ENCODE data around the gene CNTFR.

Gene CNTFR

DNA sequence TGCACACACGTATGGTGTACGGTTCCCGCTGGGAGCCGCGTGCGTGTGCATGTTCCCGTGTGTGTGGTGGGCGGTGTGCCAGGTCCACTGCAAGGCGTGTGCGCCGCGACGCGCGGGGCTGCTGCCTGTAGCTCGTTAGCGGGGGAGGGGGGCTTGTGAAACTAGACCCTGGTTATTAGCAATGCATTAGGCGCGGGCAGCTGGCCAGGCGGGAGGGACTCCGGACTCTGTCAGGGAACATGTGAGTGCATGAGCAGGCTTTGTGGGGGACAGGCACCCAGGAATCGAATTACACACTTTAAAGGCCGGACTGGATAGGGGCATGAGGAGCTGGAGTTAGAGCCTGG, 34.5 kb downstream of the CNTFR start:
- TF ChIP-seq SPI1 (IDR thresholded peaks at IDR 0.05; ENCODE audit: borderline replicate concordance, low read depth) (no peak), GABPA (IDR thresholded peaks at IDR 0.05; ENCODE audit: low read depth) (no peak), POLR2AphosphoS5 (IDR thresholded peaks at IDR 0.05; ENCODE audit: low read depth) (no peak)
- TF ChIP-seq, protein P1, sequence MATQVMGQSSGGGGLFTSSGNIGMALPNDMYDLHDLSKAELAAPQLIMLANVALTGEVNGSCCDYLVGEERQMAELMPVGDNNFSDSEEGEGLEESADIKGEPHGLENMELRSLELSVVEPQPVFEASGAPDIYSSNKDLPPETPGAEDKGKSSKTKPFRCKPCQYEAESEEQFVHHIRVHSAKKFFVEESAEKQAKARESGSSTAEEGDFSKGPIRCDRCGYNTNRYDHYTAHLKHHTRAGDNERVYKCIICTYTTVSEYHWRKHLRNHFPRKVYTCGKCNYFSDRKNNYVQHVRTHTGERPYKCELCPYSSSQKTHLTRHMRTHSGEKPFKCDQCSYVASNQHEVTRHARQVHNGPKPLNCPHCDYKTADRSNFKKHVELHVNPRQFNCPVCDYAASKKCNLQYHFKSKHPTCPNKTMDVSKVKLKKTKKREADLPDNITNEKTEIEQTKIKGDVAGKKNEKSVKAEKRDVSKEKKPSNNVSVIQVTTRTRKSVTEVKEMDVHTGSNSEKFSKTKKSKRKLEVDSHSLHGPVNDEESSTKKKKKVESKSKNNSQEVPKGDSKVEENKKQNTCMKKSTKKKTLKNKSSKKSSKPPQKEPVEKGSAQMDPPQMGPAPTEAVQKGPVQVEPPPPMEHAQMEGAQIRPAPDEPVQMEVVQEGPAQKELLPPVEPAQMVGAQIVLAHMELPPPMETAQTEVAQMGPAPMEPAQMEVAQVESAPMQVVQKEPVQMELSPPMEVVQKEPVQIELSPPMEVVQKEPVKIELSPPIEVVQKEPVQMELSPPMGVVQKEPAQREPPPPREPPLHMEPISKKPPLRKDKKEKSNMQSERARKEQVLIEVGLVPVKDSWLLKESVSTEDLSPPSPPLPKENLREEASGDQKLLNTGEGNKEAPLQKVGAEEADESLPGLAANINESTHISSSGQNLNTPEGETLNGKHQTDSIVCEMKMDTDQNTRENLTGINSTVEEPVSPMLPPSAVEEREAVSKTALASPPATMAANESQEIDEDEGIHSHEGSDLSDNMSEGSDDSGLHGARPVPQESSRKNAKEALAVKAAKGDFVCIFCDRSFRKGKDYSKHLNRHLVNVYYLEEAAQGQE (IDR thresholded peaks at IDR 0.05; ENCODE audit: insufficient replicate concordance, low read depth): no peak
- TF ChIP-seq, protein P2, sequence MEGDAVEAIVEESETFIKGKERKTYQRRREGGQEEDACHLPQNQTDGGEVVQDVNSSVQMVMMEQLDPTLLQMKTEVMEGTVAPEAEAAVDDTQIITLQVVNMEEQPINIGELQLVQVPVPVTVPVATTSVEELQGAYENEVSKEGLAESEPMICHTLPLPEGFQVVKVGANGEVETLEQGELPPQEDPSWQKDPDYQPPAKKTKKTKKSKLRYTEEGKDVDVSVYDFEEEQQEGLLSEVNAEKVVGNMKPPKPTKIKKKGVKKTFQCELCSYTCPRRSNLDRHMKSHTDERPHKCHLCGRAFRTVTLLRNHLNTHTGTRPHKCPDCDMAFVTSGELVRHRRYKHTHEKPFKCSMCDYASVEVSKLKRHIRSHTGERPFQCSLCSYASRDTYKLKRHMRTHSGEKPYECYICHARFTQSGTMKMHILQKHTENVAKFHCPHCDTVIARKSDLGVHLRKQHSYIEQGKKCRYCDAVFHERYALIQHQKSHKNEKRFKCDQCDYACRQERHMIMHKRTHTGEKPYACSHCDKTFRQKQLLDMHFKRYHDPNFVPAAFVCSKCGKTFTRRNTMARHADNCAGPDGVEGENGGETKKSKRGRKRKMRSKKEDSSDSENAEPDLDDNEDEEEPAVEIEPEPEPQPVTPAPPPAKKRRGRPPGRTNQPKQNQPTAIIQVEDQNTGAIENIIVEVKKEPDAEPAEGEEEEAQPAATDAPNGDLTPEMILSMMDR (IDR thresholded peaks at IDR 0.05; ENCODE audit: insufficient read depth, low read length): no peak
- Histone ChIP-seq H3K27me3 (ENCODE audit: insufficient read depth, poor library complexity, severe bottlenecking) (peaks cover 21% of the 10 kb centered on the region), H3K27ac (replicated peaks) (no peak overlapping the region), H3K4me3 (replicated peaks; ENCODE audit: insufficient read depth, low read length) (no peak overlapping the region)
- no peak for DNase-seq (ENCODE audit: low read depth in 1 of 2, low spot score in 1 of 2)

DNA sequence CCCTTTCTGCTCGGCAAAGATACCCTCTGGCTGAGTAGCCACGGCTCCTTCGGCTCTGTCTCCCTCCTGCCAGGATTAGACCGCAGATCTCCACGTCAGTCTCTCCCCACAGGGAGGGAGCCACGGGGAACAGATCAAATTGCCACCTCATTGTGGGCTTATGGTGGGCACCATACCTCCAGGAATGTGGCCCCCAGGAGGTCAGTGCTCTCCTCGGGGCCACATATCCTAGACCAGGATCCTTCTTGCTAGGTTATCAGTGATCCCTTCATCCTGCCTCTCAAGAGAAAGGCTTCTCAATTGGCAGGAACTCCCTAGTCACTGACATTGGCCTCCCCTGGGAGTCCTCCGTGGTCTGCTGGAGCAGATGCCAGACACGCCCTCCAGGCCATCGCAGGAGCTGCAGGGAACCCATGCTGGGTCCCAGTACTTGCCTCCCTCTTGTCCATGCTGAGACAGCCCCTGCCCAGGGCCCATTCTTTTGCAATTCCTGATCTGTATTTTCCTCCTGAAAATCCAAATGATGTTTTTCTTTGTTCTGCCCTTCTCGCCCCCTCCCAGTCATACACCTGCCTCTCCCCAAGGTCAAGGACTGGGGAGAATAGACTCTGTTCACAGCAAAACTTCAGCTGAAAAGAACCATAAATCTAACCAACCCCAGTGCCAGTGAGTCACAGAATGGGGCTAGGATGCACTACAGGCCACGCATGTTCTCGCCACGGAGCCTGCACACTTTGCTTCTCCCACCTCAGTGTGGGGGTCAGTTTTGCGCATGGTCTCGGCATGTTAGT, 35.1 kb downstream of the CNTFR start:
- Histone ChIP-seq H3K27ac (replicated peaks) (no peak overlapping the region), H3K4me3 (replicated peaks; ENCODE audit: insufficient read depth, low read length) (no peak overlapping the region), H3K27me3 (ENCODE audit: insufficient read depth, poor library complexity, severe bottlenecking) (peaks cover 18% of the 10 kb centered on the region)
- DNase-seq (ENCODE audit: low read depth in 1 of 2, low spot score in 1 of 2): no peak
- TF ChIP-seq SPI1 (IDR thresholded peaks at IDR 0.05; ENCODE audit: borderline replicate concordance, low read depth) (no peak), POLR2AphosphoS5 (IDR thresholded peaks at IDR 0.05; ENCODE audit: low read depth) (no peak), GABPA (IDR thresholded peaks at IDR 0.05; ENCODE audit: low read depth) (no peak)
- TF ChIP-seq, protein P2 (IDR thresholded peaks at IDR 0.05; ENCODE audit: insufficient read depth, low read length): no peak
- TF ChIP-seq, protein P1 (IDR thresholded peaks at IDR 0.05; ENCODE audit: insufficient replicate concordance, low read depth): no peak

DNA sequence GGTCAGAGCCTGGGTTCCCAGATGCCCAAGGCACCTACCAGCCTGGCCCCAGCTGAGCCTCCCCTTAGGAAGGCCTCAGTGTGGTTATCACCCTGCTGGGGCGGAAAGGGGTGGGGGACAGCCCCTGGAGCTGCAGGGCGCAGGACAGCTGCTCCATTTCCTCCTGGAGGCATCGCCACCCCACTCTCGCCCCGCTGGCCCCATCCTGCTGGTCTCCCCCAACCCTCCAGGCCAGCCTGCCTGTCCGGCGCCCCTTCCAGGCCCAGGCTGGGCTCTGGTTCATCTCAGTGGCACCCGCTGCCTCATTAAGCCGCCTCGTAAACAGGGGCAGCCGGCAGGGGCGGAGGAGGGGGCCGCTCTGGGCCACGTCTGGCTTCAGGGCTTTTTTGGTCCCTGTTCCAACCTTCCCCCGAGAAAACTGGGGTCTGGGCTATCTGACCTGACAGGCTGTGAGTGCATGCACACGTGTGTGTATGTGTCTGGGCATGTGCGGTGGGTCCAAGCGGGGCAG, 36.0 kb downstream of the CNTFR start:
- DNase-seq (ENCODE audit: low read depth in 1 of 2, low spot score in 1 of 2): no peak
- H3K27ac ChIP-seq (replicated peaks): no peak overlapping the region
- H3K4me3 ChIP-seq (replicated peaks; ENCODE audit: insufficient read depth, low read length): no peak overlapping the region
- H3K27me3 ChIP-seq (ENCODE audit: insufficient read depth, poor library complexity, severe bottlenecking): peaks cover 10% of the 10 kb centered on the region
- no peak for TF ChIP-seq GABPA (IDR thresholded peaks at IDR 0.05; ENCODE audit: low read depth)
- TF ChIP-seq POLR2AphosphoS5 (IDR thresholded peaks at IDR 0.05; ENCODE audit: low read depth): no peak
- TF ChIP-seq, protein P1 (IDR thresholded peaks at IDR 0.05; ENCODE audit: insufficient replicate concordance, low read depth): no peak
- TF ChIP-seq, protein P2 (IDR thresholded peaks at IDR 0.05; ENCODE audit: insufficient read depth, low read length): no peak
